Transverse colon (tissue), 4 donors: Measurements from ENCODE around the gene EEF1AKMT4. TPM values are rescaled to one million over a fixed set of nuclear protein-coding genes. Genes with fewer than 3 reads are reported as not detected.

Source experiments
- DNase-seq: peaks from one replicate; pipeline ENCODE4 v3.0.0-alpha.2; 2019
- H3K27ac ChIP-seq, 4 donors: fragments of 200-600 bp; sonication (generic); 2 replicates each; pipeline ENCODE4 v1.5.1; 2016 to 2018; ENCODE audit warnings: inconsistent platforms in 4 of 4
- H3K27me3 ChIP-seq: fragments of 200-600 bp; sonication (generic); 2 replicates; pipeline ENCODE4 v1.5.1; 2017; ENCODE audit warnings: inconsistent platforms
- H3K36me3 ChIP-seq, 4 donors: fragments of 200-600 bp; sonication (generic); 2 replicates each; pipeline ENCODE4 v1.5.1; 2017 to 2019; ENCODE audit warnings: inconsistent platforms in 4 of 4
- H3K4me1 ChIP-seq, 4 donors: fragments of 200-600 bp; sonication (generic); 2 replicates each; pipeline ENCODE4 v1.5.1; 2017 to 2020; ENCODE audit warnings: inconsistent platforms in 4 of 4
- H3K4me3 ChIP-seq, 4 donors: fragments of 200-600 bp; sonication (generic); 1 replicate in 1 of 4; 2 replicates in 3 of 4; pipeline versions ENCODE4 v1.5.1 to v1.6.1; 2017 to 2019; ENCODE audit warnings: inconsistent platforms in 4 of 4
- H3K9me3 ChIP-seq, 2 donors: fragments of 200-600 bp; sonication (generic); 2 replicates each; pipeline ENCODE4 v1.5.1; 2017 to 2019; ENCODE audit warnings: inconsistent platforms in 2 of 2
- CTCF ChIP-seq, 5 experiments: fragments of 200-600 bp in 3 of 5; fragments of 450-650 bp in 2 of 5; sonication (generic) in 3 of 5; IDR thresholded peaks; 1 replicate in 2 of 5; 2 replicates in 3 of 5; pipeline ENCODE4 v1.5.1; 2016 to 2017; ENCODE audit warnings: antibody characterized with exemption in 5 of 5, inconsistent platforms in 3 of 5, mild to moderate bottlenecking in 2 of 5, moderate library complexity in 1 of 5
- EP300 ChIP-seq: sonication (generic); formaldehyde crosslinking; IDR thresholded peaks from one replicate; pipeline ENCODE4 v1.6.1; 2017; ENCODE audit warnings: antibody characterized with exemption, low read depth
- POLR2A ChIP-seq: fragments of 450-650 bp; IDR thresholded peaks from one replicate; pipeline ENCODE4 v1.6.1; 2016; ENCODE audit warnings: antibody characterized with exemption, mild to moderate bottlenecking, moderate library complexity
- POLR2AphosphoS5 ChIP-seq, 3 donors: sonication (generic); formaldehyde crosslinking; IDR thresholded peaks; one replicate each; pipeline ENCODE4 v1.6.1; 2016; ENCODE audit warnings: antibody characterized with exemption in 3 of 3
- WGBS, 2 donors: methylation state at CpG; one replicate each; pipeline ENCODE4 v1.1.5; 2018; ENCODE audit warnings: low coverage in 1 of 2; 5-methylcytosine and 5-hydroxymethylcytosine counted together
- in situ Hi-C, 4 donors: fragments of 200-750 bp; cut with MboI; loops; one replicate each; pipeline versions ENCODE4 v1.15.0 to v1.15.1; 2017; ENCODE audit warnings: low sequenced_read_pairs in 3 of 4, low pct_ligation_motif_present in 1 of 4, low pct_unique_long_range_greater_than_20kb in 1 of 4
- intact Hi-C: fragments of 100-400 bp; cut with DNase I; formaldehyde crosslinking; loops from one replicate; pipeline ENCODE4 v1.15.1; 2023; ENCODE audit warnings: low total_unique reads
- total RNA-seq, 4 donors: library from RNA; depleted of rRNA; stranded (reverse); fragments of >200 nt; gene quantifications; one replicate each; pipeline ENCODE4 v1.1.0, GENCODE V29; 2016

The EEF1AKMT4 gene
- total RNA-seq, 4 donors from 2014 or later = 4.0 to 7.3 (median 5.9) TPM; not detected in 1

DNA sequence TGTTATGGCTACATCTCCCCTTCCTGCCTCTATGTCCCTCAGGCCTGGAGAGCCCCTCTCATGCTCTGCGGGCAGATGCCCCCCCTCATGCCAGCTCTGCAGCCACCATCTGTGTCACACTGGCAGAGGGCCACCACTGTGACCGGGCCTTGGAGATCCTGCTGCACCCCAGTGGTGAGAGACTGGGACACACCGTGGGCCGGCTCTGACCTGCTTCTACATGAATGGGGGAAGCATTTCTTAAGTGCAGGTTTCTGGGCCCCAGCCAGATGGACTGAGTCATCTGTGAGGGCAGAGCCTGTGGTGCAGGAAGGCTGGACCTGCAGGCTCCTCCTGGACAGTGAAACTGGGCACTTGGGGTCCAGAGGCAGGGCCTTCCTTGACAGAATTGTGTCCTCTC is 15.2 kb upstream of the EEF1AKMT4 start:
- Histone ChIP-seq H3K4me1 (peaks cover 9 to 20% (median 12%) of the 10 kb centered on the region in 4 donors), H3K4me3 (no peak overlapping the region), H3K36me3 (no peaks in the 10 kb centered on the region), H3K9me3 (no peaks in the 10 kb centered on the region), H3K27ac (no peak overlapping the region), H3K27me3 (peaks cover 44% of the 10 kb centered on the region)
- intact Hi-C loops = loop anchor here (10.0 kb wide), 2 partner anchors 89 to 339 kb away; no protein-coding TSS in a partner anchor
- DNase-seq = no peak
- WGBS, 2 donors = 44% methylated on average over 4 of the region's 4 CpGs; no CpG with 5 or more reads in 1 of the 2 donors
- no peak for TF ChIP-seq CTCF (IDR thresholded peaks at IDR 0.05)
- no peak for TF ChIP-seq POLR2AphosphoS5 (IDR thresholded peaks at IDR 0.05)
- no peak for TF ChIP-seq POLR2A
- no peak for TF ChIP-seq EP300
- in situ Hi-C loops = loop anchor here in 3 of 4 donors (25.0 kb wide), 2 partner anchors 97 to 347 kb away; partner anchors contain the start of genes PARL (in 3 of the 3) and EIF2B5 (in 1 of the 3)

- Histone ChIP-seq H3K36me3 (no peaks in the 10 kb centered on the region), H3K4me3 (no peak overlapping the region), H3K27ac (no peak overlapping the region), H3K27me3 (peaks cover 38% of the 10 kb centered on the region), H3K9me3 (no peaks in the 10 kb centered on the region), H3K4me1 (peaks cover 6 to 14% (median 6%) of the 10 kb centered on the region in 4 donors)
- in situ Hi-C loops (loop anchor here in 3 of 4 donors (25.0 kb wide), 2 partner anchors 98 to 348 kb away; partner anchors contain the start of genes PARL (in 3 of the 3) and EIF2B5 (in 1 of the 3)), intact Hi-C loops (loop anchor here (10.0 kb wide), 2 partner anchors 90 to 340 kb away; no protein-coding TSS in a partner anchor)
- DNase-seq = no peak
- TF ChIP-seq POLR2A (no peak), POLR2AphosphoS5 (IDR thresholded peaks at IDR 0.05) (no peak), EP300 (no peak), CTCF (IDR thresholded peaks at IDR 0.05) (no peak)
- 87% methylated on average over 19 of the region's 19 CpGs; no CpG with 5 or more reads in 1 of the 2 donors for WGBS, 2 donors
Observed at GRCh38 chr3:184234671-184235380, 14.6 kb upstream of the EEF1AKMT4 start.

GRCh38 chr3:184235381-184236032 is 14.0 kb upstream of the EEF1AKMT4 start:
- WGBS, 2 donors = 60 to 82% methylated on average over 1 to 4 of the region's 4 CpGs
- Histone ChIP-seq H3K36me3 (no peaks in the 10 kb centered on the region), H3K9me3 (no peaks in the 10 kb centered on the region), H3K4me3 (no peak overlapping the region), H3K27me3 (peaks cover 31% of the 10 kb centered on the region), H3K27ac (no peak overlapping the region), H3K4me1 (peaks cover 0 to 7% (median 0%) of the 10 kb centered on the region in 4 donors)
- no peak for TF ChIP-seq POLR2AphosphoS5 (IDR thresholded peaks at IDR 0.05)
- no peak for DNase-seq
- intact Hi-C loops (loop anchor here (10.0 kb wide), 2 partner anchors 91 to 341 kb away; no protein-coding TSS in a partner anchor), in situ Hi-C loops (loop anchor here in 3 of 4 donors (25.0 kb wide), 2 partner anchors 98 to 348 kb away; partner anchors contain the start of genes PARL (in 3 of the 3) and EIF2B5 (in 1 of the 3))

DNA sequence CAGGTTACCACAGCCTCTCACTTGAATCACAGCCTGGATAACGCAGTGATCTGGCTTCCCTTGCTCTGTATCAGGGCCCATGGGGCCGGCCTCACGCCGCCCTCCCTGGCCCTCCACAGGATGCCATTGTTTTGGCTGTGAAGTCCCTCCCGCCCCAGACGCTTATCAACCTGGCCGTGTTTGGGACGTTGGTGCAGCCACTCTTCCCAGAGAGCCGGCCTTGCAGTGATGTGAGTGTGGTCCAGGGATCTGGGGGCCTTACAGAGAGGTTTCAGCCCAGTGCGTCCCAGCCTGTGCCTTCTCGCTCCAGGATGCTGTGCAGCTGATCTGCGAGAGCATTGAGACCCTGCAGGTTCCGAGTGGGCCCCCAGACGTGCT is 13.4 kb upstream of the EEF1AKMT4 start:
- in situ Hi-C loops = loop anchor here in 3 of 4 donors (25.0 kb wide), 2 partner anchors 99 to 349 kb away; partner anchors contain the start of genes PARL (in 3 of the 3) and EIF2B5 (in 1 of the 3)

More for the DNA sequence above, 13.4 kb upstream of the EEF1AKMT4 start:
- no peak for DNase-seq
- H3K36me3 ChIP-seq = no peaks in the 10 kb centered on the region
- intact Hi-C loops = loop anchor here (10.0 kb wide), 2 partner anchors 91 to 341 kb away; no protein-coding TSS in a partner anchor
- 61% methylated on average over 14 of the region's 14 CpGs; no CpG with 5 or more reads in 1 of the 2 donors for WGBS, 2 donors
- no peak for TF ChIP-seq POLR2AphosphoS5 (IDR thresholded peaks at IDR 0.05)
- no peak for TF ChIP-seq CTCF (IDR thresholded peaks at IDR 0.05)
- no peak for TF ChIP-seq EP300
- no peak for TF ChIP-seq POLR2A
- no peak overlapping the region for H3K27ac ChIP-seq
- H3K27me3 ChIP-seq = peaks cover 26% of the 10 kb centered on the region
- no peak overlapping the region for H3K4me3 ChIP-seq
- peaks cover 0 to 2% (median 1%) of the 10 kb centered on the region in 4 donors for H3K4me1 ChIP-seq
- no peaks in the 10 kb centered on the region for H3K9me3 ChIP-seq
